T47D (cell line): Measurements from ENCODE around the gene CELF4.

Experiments used
- DNase-seq, 2 experiments: peaks; one replicate each; pipeline versions ENCODE4 v3.0.0 to v3.0.0-alpha.2; 2011 to 2012; ENCODE audit warnings: low read depth in 1 of 2, low spot score in 1 of 2
- JUND ChIP-seq: IDR thresholded peaks from 2 replicates; pipeline ENCODE4 v1.6.1; 2012; ENCODE audit warnings: low read depth
- in situ Hi-C: cut with HindIII; loops from 2 replicates; pipeline ENCODE4 v1.10.0; 2016; ENCODE audit warnings: low sequenced_read_pairs, low pct_unique_long_range_greater_than_20kb

Gene CELF4

GRCh38 chr18:37392648-37393047 is 172.9 kb downstream of the CELF4 start:
- in situ Hi-C loops: no loop called here
- no peak for TF ChIP-seq JUND
- DNase-seq: no peak

GRCh38 chr18:37391698-37392548 is 173.7 kb downstream of the CELF4 start:
- TF ChIP-seq JUND: no peak
- in situ Hi-C loops: no loop called here
- no peak for DNase-seq

DNA sequence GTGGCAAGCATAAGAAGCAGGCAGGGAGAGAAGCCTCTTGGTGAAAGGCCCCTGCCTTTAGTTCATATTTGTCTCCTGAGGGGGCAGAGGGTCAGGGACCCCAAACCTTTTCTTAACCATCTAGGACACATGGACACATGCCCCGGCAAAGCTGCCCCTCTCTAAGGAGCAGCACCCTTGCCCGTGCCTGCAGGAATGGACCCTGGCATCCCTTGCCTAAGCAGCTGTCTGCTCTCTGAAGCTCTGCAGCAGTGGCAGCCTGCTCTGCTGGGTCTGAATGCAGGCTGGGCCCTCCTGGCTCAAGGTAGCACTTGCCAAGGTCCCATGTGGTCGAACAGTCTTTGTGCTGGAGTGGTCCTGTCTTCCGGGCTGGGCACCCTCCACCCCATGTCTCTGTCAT is 174.4 kb downstream of the CELF4 start:
- in situ Hi-C loops: no loop called here
- DNase-seq: no peak
- no peak for TF ChIP-seq JUND

DNA sequence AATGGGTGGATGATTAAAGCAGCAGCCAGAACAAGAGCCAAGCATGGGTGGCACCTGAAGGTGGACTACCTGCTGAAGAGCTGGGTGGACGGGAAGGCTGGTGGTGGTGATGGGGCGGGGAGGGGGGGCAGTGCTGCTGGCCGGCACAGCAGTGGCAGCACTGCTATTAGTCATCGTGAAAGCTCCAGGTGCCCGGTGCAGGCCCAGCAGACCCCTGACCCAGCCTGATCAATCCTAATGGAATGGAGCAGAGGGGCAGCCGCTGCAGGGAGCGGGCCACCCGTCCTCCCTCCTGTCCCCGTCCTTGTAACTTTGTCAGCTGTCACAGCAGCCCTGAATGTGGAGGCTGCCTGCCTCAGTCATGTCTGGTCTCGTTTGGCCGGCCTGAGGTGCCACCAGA is 174.9 kb downstream of the CELF4 start:
- no peak for TF ChIP-seq JUND
- DNase-seq: no peak
- in situ Hi-C loops: no loop called here

DNA sequence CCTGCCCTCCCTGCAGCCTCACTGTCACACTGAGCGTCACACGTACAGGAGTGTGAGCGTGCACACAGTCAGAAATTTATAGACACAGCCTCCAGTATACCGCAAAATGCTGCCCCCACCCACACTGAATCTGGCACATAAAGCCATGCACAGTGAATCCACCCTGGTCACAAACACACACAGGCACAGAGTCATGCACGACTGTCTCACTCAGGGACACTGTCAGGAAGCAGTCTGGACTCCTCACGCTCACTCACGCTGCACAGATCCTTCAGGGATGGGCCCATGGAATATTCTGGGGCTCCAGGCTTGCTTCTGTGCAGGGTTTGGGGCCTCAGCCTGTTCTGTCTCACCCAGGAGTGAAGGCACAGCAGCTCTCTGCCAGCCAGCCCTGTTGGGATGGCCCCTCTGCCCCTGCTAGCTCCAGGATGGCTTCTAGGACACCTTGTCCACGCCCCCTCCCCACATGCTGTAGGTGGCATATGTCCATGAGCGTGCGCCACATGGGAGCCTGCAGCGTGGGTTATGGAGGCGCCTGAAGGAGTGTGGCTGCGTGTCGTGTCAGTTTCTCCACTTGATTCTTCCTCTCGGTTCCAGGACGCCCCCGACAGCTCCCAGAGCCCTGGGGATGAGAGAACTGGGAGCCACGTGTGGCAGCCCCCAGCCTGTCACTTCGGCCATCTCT is 175.8 kb downstream of the CELF4 start:
- in situ Hi-C loops: no loop called here
- TF ChIP-seq JUND: no peak
- DNase-seq: no peak

- TF ChIP-seq JUND: no peak
- in situ Hi-C loops: no loop called here
- no peak for DNase-seq
Observed at GRCh38 chr18:37389041-37389440, 176.6 kb downstream of the CELF4 start.

- DNase-seq: no peak
- in situ Hi-C loops: no loop called here
- no peak for TF ChIP-seq JUND
Observed at GRCh38 chr18:37388413-37388812, 177.2 kb downstream of the CELF4 start.

DNA sequence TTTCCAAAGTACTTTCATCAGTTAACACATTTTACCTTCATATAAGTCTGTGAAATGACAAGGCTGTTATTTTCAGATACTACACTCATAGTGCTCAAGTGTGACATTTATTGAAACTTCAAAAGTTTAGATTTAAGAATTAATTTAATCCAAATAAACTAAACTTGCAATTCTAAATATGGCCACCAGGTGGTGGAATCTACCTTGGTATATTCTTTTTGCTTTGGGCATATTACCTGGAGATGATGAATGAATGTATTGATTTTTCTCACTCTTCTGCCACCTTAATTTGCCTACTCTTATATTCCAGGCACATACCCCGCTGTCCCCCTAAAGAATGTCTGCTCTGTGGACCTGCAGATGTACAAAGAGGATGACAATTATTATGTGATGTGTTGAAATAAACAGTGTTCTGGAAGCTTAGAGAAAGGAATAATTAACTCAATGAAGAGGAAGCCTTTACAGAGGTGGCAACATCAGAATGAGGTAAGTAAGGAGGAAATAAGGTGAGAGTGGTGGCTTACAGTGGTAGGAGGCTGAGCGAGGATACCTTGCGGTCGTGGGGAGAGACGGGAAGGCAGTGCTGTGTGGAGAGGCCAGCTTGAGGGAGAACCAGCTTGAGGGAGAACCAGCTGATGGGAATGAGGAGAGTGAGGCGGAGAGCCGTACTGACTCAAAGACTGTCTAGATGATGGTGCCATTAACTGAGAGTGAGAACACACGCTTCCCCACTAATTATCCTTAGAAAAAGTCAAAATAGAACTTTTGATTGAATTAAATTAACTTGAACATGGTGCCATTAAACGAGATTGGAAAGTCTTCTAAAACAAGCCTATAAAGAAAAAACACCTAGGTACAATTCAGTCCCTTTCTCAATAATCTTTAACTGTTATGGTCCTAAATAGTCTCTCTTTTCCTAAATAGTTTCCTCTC is 179.5 kb downstream of the CELF4 start:
- in situ Hi-C loops: no loop called here
- DNase-seq: peak in 1 of 2 experiments; percentile 19
- TF ChIP-seq JUND: no peak

GRCh38 chr18:37383846-37384595 is 181.6 kb downstream of the CELF4 start:
- DNase-seq: no peak
- no peak for TF ChIP-seq JUND
- in situ Hi-C loops: no loop called here

- TF ChIP-seq JUND: no peak
- in situ Hi-C loops: no loop called here
- DNase-seq: peak in 1 of 2 experiments; percentile 12
Observed at GRCh38 chr18:37383036-37383785, 182.4 kb downstream of the CELF4 start.

DNA sequence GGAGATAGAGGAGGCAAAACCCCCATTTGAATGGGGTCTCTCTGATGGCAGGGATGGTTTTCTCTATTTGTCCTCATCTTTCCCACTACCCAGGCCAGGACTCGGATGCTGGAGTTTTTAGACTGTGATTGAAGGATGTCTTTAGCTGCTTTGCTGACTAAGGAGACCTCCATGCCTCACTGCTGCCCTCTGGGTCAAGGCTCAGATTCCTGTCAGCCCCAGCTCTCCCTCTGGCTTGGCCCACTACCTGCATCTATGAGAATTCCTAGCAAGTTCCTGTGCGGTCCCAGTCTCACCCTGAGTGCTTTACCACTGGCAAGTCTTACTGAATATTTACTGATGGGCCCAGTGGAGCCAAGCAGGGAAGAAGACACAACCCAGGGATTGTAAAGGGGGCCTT is 184.0 kb downstream of the CELF4 start:
- no peak for TF ChIP-seq JUND
- DNase-seq: no peak
- in situ Hi-C loops: no loop called here

DNA sequence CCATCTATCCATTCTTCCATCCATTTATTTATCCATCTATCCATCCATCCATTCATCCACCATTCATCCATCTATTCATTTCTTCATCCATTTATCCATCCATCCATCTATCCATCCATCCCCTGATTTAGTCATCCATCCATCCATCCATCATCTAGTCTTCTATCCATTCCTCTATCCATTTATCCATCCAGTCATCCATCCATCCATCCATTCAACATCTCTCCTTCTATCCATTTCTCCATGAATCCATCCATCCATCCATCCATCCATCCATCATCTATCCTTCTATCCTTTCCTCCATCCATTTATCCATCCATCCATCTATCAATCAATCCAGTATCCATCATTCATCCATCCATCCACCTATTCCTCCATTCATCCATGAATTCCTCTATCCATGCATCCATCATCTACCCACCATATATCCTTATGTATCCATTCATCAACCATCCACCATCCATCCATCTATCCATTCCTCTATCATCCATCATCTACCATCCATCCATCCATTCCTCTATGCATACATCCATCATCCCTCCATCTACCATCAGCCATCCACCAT is 185.0 kb downstream of the CELF4 start:
- in situ Hi-C loops: no loop called here
- DNase-seq: no peak
- TF ChIP-seq JUND: no peak
